ENCODE measurements around the gene SMPD2.

The SMPD2 gene

DNA sequence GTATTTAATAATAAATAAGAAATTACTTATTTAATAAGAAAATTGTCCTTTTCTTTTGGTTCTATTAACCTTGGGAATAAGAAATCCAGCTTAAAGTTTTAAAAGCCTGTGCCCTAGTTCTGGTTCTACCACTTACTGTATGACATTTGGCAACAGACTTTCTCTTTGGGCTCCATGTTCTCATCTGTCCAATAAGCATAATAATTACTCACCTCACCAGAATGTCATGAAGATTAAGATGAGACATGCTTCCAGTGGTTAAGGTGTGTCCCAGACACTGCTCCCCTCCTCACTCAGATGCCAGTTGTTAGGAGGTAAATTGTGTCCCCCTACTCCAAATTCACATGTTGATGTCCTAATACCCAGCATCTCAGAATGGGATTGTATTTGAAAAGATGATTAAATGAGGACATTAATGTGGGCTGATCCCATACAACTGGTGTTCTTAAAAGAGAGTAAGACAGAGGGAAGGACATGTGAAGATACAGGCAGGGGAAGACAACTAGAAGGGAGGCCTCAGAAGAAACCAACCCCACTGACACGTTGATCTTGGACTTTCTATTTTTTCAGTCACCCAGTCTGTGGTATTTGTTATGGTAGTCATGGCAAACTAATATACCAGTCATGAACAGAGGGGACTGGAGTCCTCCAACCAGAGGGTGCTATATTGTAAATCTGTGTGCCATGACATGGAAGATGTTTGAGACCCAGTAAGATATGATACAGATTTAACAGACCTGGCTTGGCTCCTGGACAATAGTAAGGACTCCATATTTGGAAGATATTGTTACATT lies 21.4 kb downstream of the SMPD2 start:
- DNase-seq, result no peak

GRCh38 chr6:109465772-109466171 lies 25.2 kb downstream of the SMPD2 start:
- DNase-seq, result no peak

GRCh38 chr6:109466212-109466923 lies 25.8 kb downstream of the SMPD2 start:
- DNase-seq, result no peak

GRCh38 chr6:109467696-109468095 lies 27.2 kb downstream of the SMPD2 start:
- DNase-seq, result no peak

- no peak for DNase-seq
These were observed 29.2 kb downstream of the SMPD2 start for GRCh38 chr6:109469591-109470189.

DNA sequence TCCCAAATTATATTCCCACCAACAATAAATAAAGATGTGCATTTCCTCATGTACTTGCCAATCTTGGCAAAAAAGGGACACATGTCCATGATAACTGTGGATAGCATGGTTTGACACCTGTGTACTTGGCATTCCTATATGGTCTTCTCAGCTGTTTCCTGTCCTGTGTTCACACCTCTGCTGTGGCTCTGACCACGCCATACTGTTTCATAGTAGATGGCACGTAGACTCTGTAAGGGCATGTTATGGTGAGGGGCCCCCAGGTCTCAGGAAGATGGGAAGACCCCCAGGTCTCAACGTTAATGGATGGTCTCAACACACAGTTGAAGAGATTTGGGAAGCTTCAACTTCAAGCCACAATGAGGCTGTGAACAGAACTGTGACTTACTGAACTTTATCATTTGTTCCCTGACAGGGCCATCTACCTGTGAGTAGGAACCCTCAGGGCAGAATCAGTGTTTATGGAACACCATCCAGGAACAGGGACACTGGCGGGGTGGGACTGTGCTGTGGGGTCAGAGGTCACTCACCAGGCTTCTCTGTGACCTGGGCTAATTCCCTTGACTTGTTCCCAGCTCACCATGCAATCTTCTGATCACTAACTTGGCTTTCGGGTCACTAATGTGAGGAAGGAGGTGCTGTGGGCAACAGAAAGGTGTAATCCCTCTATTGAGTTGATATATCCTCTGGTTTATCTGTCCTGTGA lies 30.7 kb downstream of the SMPD2 start:
- DNase-seq, result no peak

GRCh38 chr6:109472132-109472995 lies 31.8 kb downstream of the SMPD2 start:
- no peak for DNase-seq

DNA sequence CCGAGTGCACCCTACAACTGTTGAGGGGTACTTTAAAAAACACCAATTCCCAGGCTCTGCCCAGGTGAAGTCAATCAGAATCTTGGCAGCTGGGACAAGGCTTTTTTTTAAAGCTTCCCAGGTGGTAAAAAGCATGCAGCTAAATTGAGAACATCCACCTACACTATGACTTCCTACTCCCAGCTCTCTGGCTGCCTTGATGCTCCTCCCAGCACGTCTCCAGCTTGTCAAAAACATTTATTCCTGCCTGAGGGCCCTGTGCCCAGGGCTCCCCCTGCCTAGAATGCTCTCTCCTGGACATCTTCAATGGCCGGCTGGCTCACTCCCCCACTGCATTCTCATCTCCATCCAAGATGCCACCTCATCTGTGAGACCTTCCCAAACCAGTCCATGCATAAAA lies 32.6 kb downstream of the SMPD2 start:
- DNase-seq, result no peak

GRCh38 chr6:109474995-109475394 lies 34.5 kb downstream of the SMPD2 start:
- no peak for DNase-seq

DNA sequence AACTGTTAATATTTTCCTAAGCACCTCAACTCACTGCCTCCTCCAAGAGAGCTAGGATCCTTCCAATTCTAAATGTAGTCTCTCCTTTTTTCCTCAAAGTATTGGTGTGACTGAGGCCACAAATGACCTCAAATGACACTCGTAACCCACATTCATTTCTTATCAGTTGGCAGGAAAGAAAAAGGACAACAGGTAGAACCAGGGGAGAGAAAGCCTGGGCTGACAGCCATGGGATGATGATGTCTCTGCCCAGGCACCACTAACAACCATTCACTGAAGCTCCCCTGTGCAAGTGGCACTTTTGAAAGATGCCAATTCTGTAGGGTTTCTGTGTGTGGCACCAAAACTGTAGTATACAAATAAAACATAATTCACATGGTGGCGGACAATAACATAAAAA lies 35.1 kb downstream of the SMPD2 start:
- no peak for DNase-seq

GRCh38 chr6:109477184-109477583 lies 36.7 kb downstream of the SMPD2 start:
- DNase-seq, result no peak

DNA sequence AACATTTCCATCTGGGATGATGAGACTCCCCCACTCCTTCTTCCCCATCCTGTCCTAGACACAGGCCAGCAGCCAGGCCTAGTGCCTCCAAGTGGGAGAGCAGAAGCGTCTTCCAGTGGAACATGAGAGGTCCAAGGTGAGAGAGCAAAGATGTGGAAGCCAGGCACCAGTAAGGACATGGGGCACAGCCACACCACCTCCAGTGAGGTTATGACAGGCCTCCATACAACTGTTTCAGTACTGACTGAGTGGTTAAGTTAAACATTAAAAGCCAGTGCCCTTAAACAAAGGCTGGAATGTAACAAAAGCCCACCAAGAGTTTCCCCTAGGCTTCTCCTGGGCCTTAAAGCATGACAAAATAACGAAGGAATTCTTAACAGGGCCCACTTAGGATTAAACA lies 37.2 kb downstream of the SMPD2 start:
- no peak for DNase-seq

DNA sequence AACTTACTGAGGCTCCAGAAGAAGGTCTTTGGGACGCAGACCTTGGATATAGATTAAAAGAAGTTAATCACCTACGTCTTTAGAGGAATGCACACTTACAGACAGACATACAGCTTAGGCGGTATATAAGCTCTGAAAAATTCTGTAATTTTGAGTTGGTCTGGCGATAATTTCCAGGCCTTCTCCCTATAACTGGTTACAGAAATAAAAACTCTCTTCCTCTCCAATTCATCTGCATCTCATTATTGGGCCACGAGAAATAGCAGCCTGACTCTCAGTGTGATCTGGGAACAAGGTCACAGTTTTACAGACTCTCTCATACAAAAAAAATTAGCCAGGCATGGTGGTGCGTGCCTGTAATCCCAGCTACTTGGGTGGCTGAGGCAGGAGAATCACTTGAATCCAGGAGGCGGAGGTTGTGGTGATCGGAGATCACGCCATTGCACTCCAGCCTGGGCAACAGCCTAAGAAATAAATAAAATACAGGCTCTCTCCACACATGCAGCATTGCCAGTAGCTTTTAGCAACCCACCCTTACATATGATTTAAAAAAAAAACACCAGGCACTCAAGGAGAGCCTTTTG lies 37.8 kb downstream of the SMPD2 start:
- no peak for DNase-seq

- no peak for DNase-seq
These were observed 38.5 kb downstream of the SMPD2 start for GRCh38 chr6:109478841-109479624.

- DNase-seq, result no peak
These were observed 40.5 kb downstream of the SMPD2 start for GRCh38 chr6:109480993-109481480.

DNA sequence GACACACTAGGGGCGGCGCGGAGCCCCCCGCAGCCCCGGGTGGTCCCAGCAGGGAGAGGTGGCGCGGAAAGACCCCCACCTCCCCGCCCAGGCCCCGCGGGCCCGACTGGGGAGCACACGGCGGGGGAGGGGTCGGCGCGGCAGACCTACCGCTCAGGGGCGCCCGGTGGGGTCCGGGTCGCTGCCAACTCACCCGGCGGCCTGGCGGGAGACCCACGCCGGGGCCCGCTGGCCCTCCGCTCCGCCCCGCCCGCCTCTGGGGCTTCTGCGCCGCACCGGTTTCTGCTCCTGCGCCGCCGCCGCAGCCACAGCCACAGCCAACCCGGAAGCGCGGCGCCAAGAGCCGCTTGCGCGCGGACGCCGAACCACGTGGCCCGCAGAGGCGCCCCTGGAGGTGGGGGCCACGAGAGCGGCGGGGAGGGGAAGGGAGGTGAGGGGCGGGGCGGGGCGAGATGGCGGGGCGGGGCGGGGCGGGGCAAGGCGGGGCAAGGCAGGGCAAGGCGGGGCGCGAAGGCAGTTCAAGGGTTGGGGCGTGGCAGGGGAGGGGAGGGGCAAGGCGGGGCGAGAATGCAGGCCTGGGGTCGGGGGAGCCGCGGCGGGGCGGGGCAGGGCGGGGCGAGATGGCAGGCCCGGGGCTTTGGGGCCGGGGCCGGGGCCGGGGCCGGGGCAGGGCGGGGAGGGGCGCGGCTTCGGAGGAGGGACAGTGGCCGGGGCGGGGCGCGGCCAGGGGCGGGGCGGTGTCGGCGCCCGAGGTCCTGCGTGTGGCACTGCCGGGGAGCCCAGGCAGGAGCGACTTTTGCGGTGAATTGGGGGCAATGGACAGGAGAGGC lies 42.6 kb downstream of the SMPD2 start, which contains the start of gene ZBTB24:
TSS of gene ZBTB24 (minus strand) at position 315 of the 830 bp plus-strand sequence. CDS start 1,193 bp downstream, outside the sequence.
- DNase-seq, result peak; percentile 93

- no peak for DNase-seq
These were observed 43.2 kb downstream of the SMPD2 start for GRCh38 chr6:109483735-109484057.

DNA sequence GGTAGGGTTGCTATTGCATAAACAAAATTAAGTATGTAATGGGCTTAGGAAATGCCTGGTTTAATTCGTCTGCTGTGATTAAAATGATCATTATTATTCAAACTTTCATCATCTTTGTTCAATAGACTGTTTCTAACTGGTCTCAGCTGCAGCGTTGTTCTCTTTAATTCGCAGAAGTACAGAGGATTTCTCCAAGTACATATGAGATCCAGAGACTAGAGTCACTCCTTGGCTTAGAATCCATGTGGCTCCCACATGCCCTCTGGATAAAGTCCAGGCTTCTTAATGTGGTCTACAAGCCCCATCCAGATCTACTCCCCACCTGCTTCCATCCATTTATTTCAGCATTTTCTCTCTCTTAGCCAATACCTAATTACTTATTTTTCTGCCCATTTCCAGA lies 43.6 kb downstream of the SMPD2 start:
- DNase-seq, result peak; percentile 35

- no peak for DNase-seq
These were observed 44.9 kb downstream of the SMPD2 start for GRCh38 chr6:109485266-109485935.
